Fibroblast of skin of left quadriceps (primary cell): ENCODE results near the gene CHAT.

Experiments
- DNase-seq, 2 experiments: peaks; one replicate each; pipeline ENCODE4 v3.0.0-alpha.2; 2013; ENCODE audit warnings: low read depth in 2 of 2

CHAT gene

GRCh38 chr10:49688920-49689319 lies 75.1 kb downstream of the CHAT start:
- DNase-seq, result no peak

DNA sequence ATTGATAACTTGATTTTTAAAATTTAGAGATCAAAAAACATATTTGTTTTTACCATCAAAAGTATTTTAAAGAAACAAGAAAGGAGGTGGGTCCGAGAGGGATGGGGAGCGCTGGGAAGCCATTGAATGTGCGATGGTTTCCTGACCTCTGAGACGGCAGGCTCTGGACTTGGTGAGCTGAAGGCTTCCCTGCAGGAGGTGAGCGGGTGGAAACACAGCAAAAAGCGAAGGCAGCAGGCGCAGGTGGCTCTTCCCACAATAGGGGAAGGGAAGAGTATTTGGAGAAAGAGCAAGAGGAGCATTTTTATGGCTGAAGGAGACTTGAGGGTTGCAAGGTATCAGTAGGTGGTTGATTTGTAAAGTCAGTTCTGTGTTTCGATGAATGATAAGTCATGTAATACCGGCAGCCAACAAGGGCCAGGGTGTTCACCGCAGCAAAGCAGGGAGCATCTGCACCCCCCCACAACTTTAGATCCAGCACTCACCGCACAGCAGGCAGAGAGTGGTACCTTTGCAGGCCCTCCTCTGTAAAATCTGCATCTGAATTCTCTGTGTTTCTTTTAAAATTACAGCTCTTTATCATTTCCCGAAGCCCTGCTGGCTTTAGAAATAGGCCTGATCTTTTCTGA lies 76.2 kb downstream of the CHAT start:
- no peak for DNase-seq

DNA sequence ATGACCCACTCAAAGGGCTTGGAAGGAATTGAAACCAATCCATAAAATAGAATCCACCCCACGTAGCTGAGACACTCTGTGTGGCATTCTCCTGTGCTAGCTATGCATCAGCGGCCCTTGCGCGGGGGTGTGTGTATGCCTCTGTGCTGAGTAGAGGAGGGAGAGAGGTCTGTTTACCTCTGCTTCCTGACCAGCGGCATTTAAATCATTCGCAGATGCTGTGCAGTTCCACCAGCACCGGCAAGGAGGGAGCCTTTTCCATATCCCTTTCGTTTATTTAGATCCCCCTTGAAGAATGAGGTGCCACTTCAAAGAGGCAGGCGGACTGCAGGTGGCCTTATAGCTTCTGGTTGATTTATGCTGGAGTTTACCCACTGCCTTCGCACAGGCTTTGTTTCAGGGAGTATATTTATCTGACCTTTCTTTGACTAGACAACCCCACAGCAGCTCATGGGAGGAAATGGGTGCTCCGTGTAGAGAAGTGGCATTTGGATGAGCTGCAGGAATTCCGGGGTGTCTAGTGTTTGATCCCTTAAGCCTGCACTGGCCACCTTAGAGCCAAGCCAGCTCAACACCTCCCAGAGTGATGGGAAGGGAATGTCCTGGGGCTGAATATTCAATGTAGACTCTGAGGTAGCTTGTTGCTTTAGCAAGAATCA lies 77.0 kb downstream of the CHAT start:
- no peak for DNase-seq

DNA sequence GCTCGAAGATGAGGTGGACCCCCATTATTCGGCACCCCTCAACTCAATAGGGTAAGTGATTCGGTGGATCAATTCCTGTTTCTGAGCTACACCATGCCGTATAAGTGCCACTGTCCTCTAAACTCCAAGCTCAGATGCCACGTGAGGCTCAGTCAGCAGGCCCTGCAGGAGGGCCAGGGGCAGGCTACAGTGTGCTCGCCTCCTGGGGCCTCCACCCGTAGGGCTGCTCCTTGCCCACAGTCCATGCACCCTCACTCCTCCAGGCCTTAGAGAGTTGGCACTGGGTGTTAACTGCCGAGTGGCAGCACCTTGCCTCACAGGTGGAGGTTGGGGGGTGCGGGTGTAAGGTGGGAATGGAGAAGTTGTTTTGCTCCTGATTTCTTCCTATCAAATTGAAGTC lies 77.8 kb downstream of the CHAT start:
- DNase-seq, result no peak

DNA sequence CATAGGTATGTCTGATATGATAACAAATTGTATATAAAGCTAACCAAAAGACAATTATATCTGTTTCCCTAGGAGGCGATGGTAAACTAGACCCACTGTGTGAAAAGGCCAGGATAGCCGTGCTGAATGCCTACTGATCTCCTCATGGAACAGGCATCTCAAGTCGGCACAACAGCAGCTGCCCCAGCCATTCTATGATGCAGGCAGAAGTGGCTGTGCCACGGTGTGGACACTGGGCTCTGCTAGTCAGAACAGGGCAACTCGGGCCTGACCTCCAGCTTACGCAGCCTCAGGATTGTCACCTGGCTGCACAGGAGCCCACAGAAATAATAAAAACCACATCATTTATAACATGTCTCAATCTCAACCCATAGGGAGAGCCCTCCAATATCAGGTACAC lies 80.6 kb downstream of the CHAT start:
- no peak for DNase-seq

DNA sequence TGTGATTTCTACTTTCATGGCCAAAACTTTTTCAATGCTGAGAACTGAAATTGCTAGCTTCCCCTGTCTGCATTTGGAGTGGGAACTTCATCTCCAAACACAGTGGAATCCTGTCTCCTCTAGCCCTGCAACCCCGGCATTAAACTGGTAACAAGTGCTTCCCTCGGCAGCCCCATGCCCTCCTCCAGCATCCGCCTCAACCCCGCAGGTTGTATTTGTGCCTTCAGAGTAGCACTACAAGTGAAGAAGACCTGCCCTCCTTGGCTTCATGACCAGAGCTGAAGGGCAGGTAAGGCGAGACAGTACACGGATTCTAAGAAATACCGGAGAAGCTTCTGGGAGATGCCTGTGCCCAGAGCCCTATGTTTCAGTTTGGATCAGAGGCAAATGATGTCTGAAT lies 82.5 kb downstream of the CHAT start:
- DNase-seq, result no peak

DNA sequence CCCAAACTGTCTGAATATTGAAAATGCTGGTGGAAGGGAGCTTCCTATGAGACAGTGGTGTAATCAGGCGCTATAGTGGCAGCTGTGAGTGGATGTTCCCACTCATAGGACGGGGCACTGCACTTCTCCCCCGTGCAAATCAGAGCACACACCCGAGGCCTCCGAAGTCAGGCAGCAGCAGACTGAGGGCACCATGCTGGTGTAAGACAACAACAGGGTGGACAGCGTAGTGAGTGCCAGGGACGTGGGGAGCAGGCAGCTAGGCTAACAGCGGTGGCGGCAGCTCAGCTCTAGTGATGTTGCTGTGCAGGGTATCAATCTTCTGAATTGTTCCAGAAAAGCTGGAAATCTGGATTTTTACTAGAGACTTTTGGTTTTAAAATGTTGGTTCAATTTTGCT lies 84.8 kb downstream of the CHAT start:
- DNase-seq, result no peak

GRCh38 chr10:49700211-49700610 lies 86.4 kb downstream of the CHAT start:
- no peak for DNase-seq

DNA sequence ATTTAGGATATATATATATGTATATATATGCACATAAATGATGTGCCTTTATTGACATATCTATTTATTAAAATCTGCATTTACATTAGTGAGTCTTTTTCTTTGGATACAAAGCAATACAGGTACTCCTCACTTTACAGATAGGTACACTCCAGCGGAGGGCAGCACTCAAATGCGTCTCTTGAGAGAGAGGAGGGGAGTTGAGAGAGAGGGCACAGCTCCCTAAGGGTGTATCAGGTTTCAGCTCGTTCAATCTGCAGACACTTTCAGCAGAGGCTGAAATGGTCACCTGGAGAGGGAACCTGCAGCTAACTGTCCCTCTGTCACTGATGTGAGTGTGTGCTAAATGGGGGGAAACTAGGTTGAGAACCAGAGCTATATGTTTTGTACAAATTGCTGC lies 87.2 kb downstream of the CHAT start:
- DNase-seq, result no peak

DNA sequence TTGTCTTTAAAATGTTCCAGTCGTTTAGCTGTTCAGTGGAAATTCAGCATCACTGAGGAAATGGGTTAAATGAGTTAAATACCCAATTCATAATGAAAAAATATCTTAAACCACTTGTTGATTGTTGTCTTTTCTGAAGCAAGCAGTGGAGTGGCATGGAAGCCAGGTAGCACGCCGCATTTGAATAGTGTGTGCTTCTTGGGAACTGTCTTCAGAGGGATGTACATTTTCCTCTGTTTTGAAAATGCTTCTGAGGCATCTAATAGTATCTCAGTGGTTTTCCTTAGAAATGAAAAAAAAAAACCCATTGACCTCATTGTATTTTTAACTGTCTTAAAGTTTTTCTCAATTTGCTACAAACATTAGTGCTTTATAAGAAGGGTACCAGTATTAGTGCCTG lies 93.7 kb downstream of the CHAT start:
- no peak for DNase-seq

DNA sequence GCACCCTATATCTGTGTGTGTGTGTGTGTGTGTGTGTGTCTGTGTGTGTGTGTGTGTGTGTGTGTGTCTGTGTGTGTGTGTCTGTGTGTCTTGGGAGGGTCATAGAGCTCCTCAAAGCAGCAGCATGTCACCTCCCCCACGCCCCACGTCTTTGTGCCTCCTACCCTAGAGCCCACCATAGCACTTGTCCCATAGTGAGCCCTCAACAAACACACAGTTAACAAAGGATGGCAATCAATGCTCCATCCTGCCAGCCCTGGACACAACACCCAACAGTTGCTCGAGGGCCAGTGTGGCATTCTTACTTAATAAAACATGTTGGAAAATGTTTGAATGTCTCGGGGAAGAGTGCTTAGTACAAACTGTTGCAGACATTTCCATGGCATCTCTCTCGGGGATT lies 96.1 kb downstream of the CHAT start:
- DNase-seq, result no peak

DNA sequence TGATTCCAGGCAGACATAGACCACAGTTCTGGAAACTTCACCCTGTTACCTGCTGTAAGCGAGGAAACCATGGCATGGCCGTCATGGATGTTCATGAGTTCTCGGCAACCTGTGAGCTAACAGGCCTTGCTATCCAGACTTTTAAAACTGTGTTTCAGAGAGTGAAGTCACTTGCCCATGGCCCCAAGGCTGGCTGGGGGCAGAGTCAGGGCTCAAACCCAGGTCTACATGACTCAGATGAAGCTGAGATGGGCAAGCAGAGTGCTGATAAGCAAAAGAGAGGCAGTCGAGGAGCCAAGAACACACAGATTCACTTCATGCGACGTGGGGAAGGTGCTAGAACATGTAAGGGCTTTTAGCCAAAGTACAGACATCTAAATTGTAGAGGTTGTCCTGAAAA lies 97.1 kb downstream of the CHAT start:
- DNase-seq, result no peak

GRCh38 chr10:49711481-49711880 lies 97.6 kb downstream of the CHAT start:
- DNase-seq, result no peak

GRCh38 chr10:49713266-49713665 lies 99.4 kb downstream of the CHAT start:
- no peak for DNase-seq
